Psoas muscle (tissue), 8 donors: ENCODE measurements around the gene ADGRF4. TPM values are rescaled to one million over a fixed set of nuclear protein-coding genes. Genes with fewer than 3 reads are reported as not detected.

ENCODE experiments used
- ATAC-seq, 4 donors: fragments of 200-7000 bp; cut with Tn5 transposase; one replicate each; pipeline ENCODE4 v1.9.1; 2020; ENCODE audit warnings: moderate library complexity in 3 of 4, mild to moderate bottlenecking in 2 of 4
- DNase-seq, 2 donors: peaks; one replicate each; pipeline ENCODE4 v3.0.0-alpha.2; 2020
- H3K27ac ChIP-seq: fragments of 200-600 bp; one replicate; pipeline ENCODE4 v1.8.0; 2022
- H3K27me3 ChIP-seq, 3 donors: fragments of 200-600 bp in 1 of 3; one replicate each; pipeline versions ENCODE4 v1.6.1 to v1.8.0; 2013 to 2022; ENCODE audit warnings: low read length in 2 of 3, mild to moderate bottlenecking in 2 of 3, moderate library complexity in 1 of 3; ENCODE audit not compliant: insufficient read depth in 3 of 3
- H3K36me3 ChIP-seq, 2 donors: fragments of 200-600 bp in 1 of 2; one replicate each; pipeline versions ENCODE4 v1.6.1 to v1.8.0; 2013 to 2022; ENCODE audit warnings: low read depth in 1 of 2, mild to moderate bottlenecking in 1 of 2, moderate library complexity in 1 of 2; ENCODE audit not compliant: insufficient read depth in 1 of 2
- H3K4me1 ChIP-seq: fragments of 200-600 bp; one replicate; pipeline ENCODE4 v1.8.0; 2022
- H3K4me3 ChIP-seq: fragments of 200-600 bp; one replicate; pipeline ENCODE4 v1.8.0; 2022; ENCODE audit warnings: mild to moderate bottlenecking
- H3K9me3 ChIP-seq: fragments of 200-600 bp; one replicate; pipeline ENCODE4 v1.8.0; 2022
- CTCF ChIP-seq: fragments of 200-600 bp; IDR thresholded peaks from one replicate; pipeline ENCODE4 v1.8.0; 2022; ENCODE audit warnings: antibody characterized with exemption
- WGBS, 3 donors: extraction: QIAGEN DNeasy Blood & Tissue Kit; methylation state at CpG; one replicate each; pipeline versions ENCODE4 v1.1.6 to v1.1.7; 2013; 5-methylcytosine and 5-hydroxymethylcytosine counted together
- intact Hi-C, 2 donors: fragments of 100-400 bp; cut with DNase I; formaldehyde crosslinking; loops; one replicate each; pipeline versions ENCODE4 v1.11.0 to v1.14.2; 2022
- long read RNA-seq, 2 donors: library from polyadenylated mRNA; unstranded; transcript quantifications; one replicate each; pipeline ENCODE4 v2.0.0, GENCODE V29; 2021
- polyA plus RNA-seq, 3 donors: library from polyadenylated mRNA; stranded (reverse); fragments of 200-250 nt; gene quantifications; one replicate each; pipeline ENCODE4 v1.2.3, GENCODE V29; 2013
- total RNA-seq, 4 donors: library from RNA; stranded (reverse); fragmentation: NEBNext Ultra II Directional in 2 of 4; extraction: Animal tissue kit (Norgen Biotek cat#: 25700) in 2 of 4; gene quantifications; one replicate each; pipeline versions ENCODE4 v1.2.1 to v1.2.4, GENCODE V29; 2021 to 2023
- donor health status: healthy with polysubstance abuse.
- donor health status: DM: no; HTN: no; CAD: no; lungs with moderate emphysema.
- donor health status: Bipolar disorder and iron deficiency.
- donor health status: healthy.
- donor health status: DM: yes; HTN: yes; CAD: no.
- donor health status: DM: no; HTN: no; CAD: no.
- donor health status: DM: no; HTN: no; CAD: no.
- donor health status: DM: yes; HTN: yes; CAD: no.

Gene ADGRF4
- total RNA-seq: under 1 TPM in 1 of 4 donors, not detected in 3; 0.18 TPM
- under 1 TPM in 1 of 3 donors, not detected in 2; 0.03 TPM for polyA plus RNA-seq
- long read RNA-seq, donor 1: 0 reads
- long read RNA-seq, donor 2: 0 reads

- Histone ChIP-seq H3K4me3 (no peak within 1 kb of the TSS), H3K27me3 (no peaks in the 10 kb centered on the region), H3K36me3 (no peaks in the 10 kb centered on the region), H3K4me1 (no peaks in the 10 kb centered on the region), H3K9me3 (no peaks in the 10 kb centered on the region), H3K27ac (no peak within 1 kb of the TSS)
- ATAC-seq: no peak
- WGBS, 3 donors: 81 to 85% (median 82%) methylated on average over 5 of the region's 5 CpGs
- intact Hi-C loops: no loop called here
- no peak for TF ChIP-seq CTCF
- DNase-seq: no peak
These were observed at the start of gene ADGRF4 for GRCh38 chr6:47698342-47698787. Gene ADGRF4, plus strand, starts transcription at chr6:47698580. Its CDS starts 8,666 bp downstream, at chr6:47707246.

- intact Hi-C loops: no loop called here
These were observed 47.6 kb upstream of the ADGRF4 start for GRCh38 chr6:47650553-47651432.

GRCh38 chr6:47651505-47651944, 46.9 kb upstream of the ADGRF4 start:
- Histone ChIP-seq H3K27me3 (no peaks in the 10 kb centered on the region), H3K4me3 (no peak overlapping the region), H3K27ac (peak overlapping the region; percentile 25), H3K36me3 (no peaks in the 10 kb centered on the region), H3K9me3 (no peaks in the 10 kb centered on the region), H3K4me1 (peaks cover 7% of the 10 kb centered on the region)
- no peak for DNase-seq
- no peak for TF ChIP-seq CTCF
- intact Hi-C loops: no loop called here
- ATAC-seq: peak; percentile 63 to 87 (median 68)
- 15 to 31% (median 20%) methylated on average over 6 of the region's 6 CpGs for WGBS, 3 donors

More at GRCh38 chr6:47650553-47651432, 47.6 kb upstream of the ADGRF4 start:
- Histone ChIP-seq H3K36me3 (no peaks in the 10 kb centered on the region), H3K4me1 (peaks cover 7% of the 10 kb centered on the region), H3K4me3 (peak overlapping the region; percentile 6), H3K9me3 (no peaks in the 10 kb centered on the region), H3K27me3 (no peaks in the 10 kb centered on the region), H3K27ac (peak overlapping the region; percentile 25)
- DNase-seq (no peak), ATAC-seq (peak; percentile 61 to 85 (median 74))
- TF ChIP-seq CTCF: no peak
- WGBS, 3 donors: 28 to 43% (median 32%) methylated on average over 3 of the region's 3 CpGs

DNA sequence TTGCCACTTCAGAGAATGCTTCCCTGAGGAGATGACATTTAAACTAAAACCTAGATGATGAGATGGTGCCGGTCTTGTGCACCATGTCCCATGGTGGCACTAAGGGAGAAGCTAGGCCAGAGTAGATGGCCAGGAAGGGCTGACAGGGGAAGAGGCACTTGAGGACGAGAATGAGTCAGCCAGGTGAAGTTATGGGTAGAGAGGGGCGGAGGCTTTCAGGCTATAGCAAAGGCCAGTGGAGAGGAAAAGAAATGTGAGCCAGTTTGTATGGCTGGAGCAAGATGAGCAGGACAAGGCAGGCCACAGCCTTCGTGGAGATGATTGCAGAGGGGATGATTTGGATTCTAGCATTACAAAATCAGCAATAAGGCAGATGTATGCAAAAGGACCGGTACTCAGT, 44.7 kb upstream of the ADGRF4 start:
- no peak for ATAC-seq
- Histone ChIP-seq H3K4me1 (peaks cover 7% of the 10 kb centered on the region), H3K27ac (no peak overlapping the region), H3K36me3 (no peaks in the 10 kb centered on the region), H3K4me3 (no peak overlapping the region), H3K27me3 (no peaks in the 10 kb centered on the region), H3K9me3 (no peaks in the 10 kb centered on the region)
- DNase-seq: no peak
- intact Hi-C loops: no loop called here
- TF ChIP-seq CTCF: no peak
- 89 to 93% (median 90%) methylated on average over 5 of the region's 5 CpGs for WGBS, 3 donors
